Stimulated activated CD4-positive, alpha-beta T cell treated with anti-CD3 and anti-CD28 coated beads, TNF-alpha, amount 100 ng/mL, for 1 hour (primary cell): ENCODE results near the gene TCFL5.

Experiments
- DNase-seq, 3 donors: peaks; one replicate each; pipeline ENCODE4 v3.0.0-alpha.2; 2020; ENCODE audit warnings: low read depth in 3 of 3, low spot score in 1 of 3

The TCFL5 gene

DNA sequence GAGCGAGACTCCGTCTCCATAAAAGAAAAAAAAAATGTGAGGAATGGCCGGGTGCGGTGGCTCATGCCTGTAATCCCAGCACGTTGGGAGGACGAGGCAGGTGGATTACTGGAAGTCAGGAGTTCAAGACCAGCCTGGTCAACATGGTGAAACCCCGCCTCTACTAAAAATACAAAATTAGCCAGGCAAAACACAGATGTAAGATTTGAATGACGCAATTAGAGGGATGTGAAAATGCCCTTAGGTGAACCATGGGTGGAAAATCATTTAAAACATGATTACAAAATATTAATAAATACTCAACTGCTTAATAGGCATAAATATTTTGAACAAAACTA lies 23.9 kb downstream of the TCFL5 start:
- no peak for DNase-seq

- no peak for DNase-seq
Measured at GRCh38 chr20:62836967-62837490, 24.6 kb downstream of the TCFL5 start.

GRCh38 chr20:62835931-62836861 lies 25.4 kb downstream of the TCFL5 start:
- no peak for DNase-seq

GRCh38 chr20:62834967-62835730 lies 26.5 kb downstream of the TCFL5 start:
- DNase-seq, result no peak

DNA sequence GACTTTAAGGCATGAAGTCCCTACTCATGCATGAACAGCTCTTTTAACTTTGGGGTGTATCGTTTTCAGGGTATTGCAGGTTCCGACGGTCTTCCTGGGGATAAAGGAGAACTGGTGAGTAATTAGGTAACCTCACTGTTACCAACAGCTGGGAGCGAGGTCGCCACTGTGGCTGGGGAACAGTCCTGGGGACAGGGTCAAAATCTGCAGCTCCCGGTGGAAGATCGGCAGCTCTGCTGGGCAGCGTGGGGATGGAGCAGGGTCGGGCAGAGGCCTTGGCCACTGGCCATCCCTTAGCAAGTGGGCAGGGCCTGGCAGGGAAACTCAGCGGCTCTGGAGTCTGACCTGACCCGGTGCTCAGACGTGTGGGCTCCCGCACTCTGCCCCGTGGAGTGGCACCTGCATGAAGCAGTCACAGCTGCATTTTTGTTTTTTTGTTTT lies 28.7 kb downstream of the TCFL5 start:
- no peak for DNase-seq

DNA sequence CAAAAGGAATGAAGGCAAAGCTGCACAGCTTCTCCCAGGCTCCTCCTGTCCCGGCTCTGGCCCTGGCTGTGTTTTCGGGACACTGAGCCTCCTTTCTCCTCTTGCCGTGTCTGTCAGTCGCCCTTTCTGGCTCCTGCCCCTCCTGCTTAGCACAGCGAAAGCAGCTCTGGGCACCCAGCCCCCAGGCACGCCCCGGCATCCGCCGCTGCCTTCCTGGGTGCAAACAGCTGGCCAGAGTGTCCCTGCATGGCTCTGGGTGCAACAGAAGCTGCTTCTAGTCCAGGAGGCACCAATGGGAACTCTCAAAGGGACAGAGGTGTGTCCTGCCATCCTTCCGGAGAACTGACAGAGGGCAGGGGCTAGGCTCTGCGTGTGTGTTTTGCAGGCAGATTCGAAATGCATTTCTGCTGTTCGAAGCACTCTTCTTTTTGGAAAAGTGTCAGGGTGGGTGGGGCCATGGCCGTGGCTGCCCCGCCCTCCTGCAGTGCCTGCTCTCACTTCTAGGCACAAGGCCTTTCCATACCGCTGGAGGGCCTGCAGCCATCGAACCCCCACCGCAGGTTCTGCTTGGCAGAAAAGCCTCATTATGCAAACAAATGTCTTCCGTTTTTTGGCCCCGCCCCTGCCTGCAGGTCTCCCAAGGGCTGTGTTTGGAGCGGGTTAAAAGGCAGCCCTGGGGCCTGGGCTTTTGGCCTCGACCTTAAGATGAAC lies 29.3 kb downstream of the TCFL5 start:
- DNase-seq, result no peak

DNA sequence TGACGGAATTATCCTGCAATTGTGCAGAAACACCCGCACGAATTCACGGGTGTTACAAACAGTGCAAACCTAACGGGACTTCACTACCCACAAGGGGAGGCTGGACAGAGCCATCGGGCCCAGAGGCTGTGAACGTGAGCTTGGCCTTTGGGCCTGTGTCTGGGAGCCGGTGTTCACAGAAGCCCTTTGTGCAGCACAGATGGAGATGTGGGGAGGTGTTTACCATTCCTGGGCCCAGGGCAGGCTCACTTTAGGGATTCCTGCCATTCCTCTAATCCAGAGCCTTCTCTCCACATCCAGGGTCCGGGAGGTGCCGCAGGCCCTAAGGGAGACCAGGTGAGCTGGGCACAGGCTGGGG lies 29.8 kb downstream of the TCFL5 start:
- DNase-seq, result no peak

GRCh38 chr20:62831361-62831788 lies 30.2 kb downstream of the TCFL5 start:
- DNase-seq, result no peak

DNA sequence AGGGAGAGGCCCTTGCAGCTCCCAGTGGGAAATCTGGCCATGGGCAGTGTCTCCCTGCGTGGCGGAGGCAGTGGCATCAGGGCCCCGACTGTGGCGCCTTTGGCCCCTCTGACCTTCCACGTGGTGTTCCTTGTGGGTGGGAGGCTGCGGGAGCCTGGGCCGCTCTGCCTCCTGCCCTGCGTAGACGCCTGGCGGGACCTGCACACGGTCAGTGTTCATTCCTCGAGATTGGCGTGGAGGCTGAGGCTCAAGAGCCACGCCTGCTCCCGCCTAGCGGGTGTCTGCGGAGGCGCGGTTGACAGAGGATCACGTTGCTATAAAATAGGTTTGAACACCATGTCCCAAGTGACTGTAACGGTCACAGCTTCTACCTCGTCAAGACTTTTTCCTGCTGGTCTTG lies 30.8 kb downstream of the TCFL5 start:
- no peak for DNase-seq

DNA sequence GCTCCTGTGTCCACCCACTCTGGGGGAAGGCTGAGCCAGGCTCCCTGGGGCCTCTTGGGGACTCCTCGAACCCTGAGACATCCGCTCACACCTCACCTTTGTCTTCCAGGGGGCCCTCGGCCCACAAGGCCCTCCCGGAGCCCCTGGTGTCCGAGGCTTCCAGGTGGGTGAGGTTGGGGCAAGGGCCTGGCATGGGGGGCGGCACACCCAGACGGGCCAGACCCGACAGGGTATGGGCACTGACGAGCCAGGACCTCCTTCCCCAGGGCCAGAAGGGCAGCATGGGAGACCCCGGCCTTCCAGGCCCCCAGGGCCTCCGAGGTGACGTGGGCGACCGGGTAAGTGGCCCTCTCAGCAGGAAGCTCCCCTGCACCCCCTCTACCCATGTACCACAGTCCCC lies 31.4 kb downstream of the TCFL5 start:
- no peak for DNase-seq

GRCh38 chr20:62829231-62830230 lies 32.1 kb downstream of the TCFL5 start:
- no peak for DNase-seq

DNA sequence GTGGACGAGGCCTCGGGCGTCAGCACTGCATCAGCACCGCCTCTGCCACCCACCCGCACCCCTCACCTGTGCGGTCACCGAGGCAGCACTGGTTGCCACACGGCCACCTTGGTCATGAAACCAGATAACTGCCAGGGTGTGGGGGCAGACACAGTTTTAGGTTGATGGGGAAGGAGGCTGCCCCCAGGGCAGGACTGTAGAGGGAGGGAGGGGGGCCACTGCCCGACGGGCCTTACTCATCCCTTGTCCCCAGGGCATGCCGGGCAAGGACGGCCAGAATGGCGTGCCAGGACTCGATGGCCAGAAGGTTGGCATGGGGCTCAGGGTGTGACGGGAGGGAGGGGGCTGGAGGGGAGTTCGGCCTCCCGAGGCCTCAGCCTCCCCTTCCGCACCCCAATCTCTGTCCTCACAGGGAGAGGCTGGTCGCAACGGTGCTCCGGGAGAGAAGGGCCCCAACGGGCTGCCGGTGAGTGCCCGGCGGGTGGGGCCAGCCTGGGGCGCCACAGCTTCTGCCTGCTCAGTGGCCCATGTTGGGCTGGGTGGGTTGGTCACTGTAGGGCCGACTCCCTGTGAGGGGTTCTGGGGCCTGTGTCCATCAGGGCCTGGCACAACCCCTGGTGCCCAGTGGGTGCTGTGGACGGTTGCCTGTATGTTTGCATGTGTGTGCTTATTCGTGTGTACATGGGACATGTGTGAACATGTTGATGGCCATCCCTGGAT lies 33.0 kb downstream of the TCFL5 start:
- DNase-seq, result no peak

DNA sequence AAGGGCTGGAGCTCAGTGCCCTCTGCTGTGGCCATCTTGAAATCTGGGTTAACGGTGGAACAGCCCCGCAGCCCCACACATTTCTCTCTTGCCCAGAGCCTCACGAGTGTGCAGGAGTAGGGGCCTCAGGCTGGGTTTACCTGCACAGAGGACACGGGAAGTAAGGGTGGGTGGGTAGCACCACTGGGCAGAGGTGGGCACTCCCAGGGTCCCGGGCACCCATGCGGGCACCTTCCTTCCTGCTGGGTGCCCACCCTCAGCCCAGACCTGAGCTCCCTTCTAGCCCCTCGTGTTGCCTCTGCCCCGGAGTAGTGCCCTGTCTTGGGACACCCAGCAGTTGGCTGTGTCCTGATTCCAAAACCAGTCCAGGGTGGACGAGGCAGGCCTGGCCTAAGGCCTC lies 33.6 kb downstream of the TCFL5 start:
- no peak for DNase-seq

GRCh38 chr20:62827311-62828038 lies 34.1 kb downstream of the TCFL5 start:
- DNase-seq, result no peak

GRCh38 chr20:62826646-62827310 lies 34.8 kb downstream of the TCFL5 start:
- no peak for DNase-seq

DNA sequence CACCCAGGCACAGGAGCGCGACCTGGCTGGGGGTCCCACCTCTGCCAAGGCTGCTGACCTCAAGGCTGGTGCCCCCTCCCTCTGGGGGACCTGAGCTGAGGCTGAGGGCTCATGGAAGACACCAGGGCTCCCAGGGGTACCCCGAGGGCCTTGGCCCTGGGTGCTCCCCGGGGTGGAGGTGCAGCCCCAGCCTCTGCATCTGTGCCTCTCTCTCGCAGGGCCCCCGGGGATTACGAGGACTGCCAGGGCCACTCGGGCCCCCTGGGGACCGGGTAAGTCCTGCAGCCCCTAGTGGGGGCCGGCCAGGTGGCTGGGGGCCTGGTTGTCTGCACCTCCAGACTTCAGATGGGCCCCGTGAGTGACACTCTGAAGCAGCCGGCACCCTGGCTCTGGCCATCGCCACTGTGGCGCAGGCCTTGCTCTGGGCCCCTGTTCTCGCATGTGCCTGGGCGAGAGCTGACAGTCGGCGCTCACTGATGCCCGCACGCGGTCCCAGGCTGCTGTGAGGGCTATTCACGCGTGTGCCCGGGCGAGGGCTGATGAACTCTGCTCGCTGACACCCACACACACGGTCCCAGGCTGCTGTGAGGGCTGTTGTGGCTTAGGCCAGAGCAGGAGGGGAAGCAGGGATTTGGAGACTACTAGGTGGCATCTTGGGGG lies 35.5 kb downstream of the TCFL5 start:
- no peak for DNase-seq

DNA sequence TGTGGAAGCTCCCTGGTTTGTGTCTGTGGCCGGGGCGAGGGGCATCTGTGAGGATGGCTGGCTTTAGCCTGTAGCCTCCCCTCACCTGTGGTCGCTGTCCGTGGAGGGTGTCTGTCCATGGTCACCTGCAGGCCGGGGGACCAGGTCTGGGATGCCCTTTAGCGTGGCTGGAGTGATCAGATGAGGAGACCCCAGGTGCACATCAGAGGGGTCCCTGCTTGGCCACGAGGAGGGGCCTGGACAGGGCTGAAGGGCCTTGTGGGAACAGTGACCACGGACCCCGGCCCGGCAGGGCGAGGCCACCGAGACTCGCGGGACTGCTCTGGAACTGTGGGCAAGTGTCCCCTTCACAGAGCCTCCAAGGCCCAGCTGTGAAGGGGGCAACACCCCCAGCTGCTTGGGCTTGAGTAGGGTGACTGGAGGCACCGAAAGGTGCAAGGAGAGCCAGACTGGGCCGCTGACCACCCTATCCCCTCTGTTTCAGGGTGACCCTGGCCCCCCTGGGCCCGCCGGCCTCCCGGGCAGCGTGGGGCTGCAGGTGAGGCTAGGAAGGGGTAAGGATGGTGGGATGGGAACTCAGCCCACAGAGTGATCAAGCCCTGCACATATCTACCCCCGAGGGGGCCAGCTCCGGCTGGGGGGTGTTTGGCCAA lies 36.2 kb downstream of the TCFL5 start:
- no peak for DNase-seq
